Panc1 (cell line): Measurements from ENCODE around the gene STMND1.

ENCODE experiments used
- POLR2AphosphoS5 ChIP-seq: IDR thresholded peaks from 2 replicates; pipeline ENCODE4 v1.6.1; 2012; ENCODE audit warnings: mild to moderate bottlenecking, low read depth, low read length, moderate library complexity
- TCF7L2 ChIP-seq: IDR thresholded peaks from 2 replicates; pipeline ENCODE4 v1.6.1; 2011; ENCODE audit warnings: mild to moderate bottlenecking, low read depth, low read length, inconsistent platforms
- TF ChIP-seq, protein P1 (sequence below): fragments of 450-650 bp; IDR thresholded peaks from 2 replicates; pipeline ENCODE4 v1.5.1; 2017; ENCODE audit warnings: mild to moderate bottlenecking

DNA sequence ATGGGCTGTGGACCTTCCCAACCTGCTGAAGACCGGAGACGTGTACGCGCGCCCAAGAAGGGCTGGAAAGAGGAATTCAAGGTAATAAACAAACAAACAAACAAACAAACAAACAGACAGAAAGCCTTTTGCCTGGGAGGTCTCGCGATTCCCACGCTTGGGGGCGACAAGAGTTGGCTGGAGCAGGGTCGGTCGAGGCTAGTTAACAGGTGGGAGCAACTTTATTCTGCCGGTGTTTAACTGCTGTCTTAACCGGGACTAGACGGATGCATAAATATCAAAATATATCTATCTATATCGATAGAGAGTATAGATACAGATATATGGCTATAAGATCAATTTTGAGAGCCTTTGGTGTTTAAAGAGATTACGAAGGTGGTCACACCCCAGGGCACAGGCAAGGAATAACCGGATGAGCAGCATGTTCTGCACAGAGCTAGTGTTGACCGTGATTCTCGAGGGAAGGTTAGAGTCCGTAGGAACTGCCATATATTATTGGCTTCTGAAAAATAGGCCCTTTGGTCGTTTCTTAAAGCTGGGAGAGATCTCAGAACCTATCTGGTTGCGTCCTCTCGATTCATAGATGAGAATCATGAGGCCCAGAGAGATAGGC is 514 bp downstream of the STMND1 start:
- TF ChIP-seq, protein P1, sequence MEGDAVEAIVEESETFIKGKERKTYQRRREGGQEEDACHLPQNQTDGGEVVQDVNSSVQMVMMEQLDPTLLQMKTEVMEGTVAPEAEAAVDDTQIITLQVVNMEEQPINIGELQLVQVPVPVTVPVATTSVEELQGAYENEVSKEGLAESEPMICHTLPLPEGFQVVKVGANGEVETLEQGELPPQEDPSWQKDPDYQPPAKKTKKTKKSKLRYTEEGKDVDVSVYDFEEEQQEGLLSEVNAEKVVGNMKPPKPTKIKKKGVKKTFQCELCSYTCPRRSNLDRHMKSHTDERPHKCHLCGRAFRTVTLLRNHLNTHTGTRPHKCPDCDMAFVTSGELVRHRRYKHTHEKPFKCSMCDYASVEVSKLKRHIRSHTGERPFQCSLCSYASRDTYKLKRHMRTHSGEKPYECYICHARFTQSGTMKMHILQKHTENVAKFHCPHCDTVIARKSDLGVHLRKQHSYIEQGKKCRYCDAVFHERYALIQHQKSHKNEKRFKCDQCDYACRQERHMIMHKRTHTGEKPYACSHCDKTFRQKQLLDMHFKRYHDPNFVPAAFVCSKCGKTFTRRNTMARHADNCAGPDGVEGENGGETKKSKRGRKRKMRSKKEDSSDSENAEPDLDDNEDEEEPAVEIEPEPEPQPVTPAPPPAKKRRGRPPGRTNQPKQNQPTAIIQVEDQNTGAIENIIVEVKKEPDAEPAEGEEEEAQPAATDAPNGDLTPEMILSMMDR: no peak
- TF ChIP-seq POLR2AphosphoS5 (no peak), TCF7L2 (no peak)
